ENCODE data around the gene HAVCR2.

Gene HAVCR2

GRCh38 chr5:157157293-157157891 is 48.5 kb upstream of the HAVCR2 start (continued):
- TF ChIP-seq, protein P1, sequence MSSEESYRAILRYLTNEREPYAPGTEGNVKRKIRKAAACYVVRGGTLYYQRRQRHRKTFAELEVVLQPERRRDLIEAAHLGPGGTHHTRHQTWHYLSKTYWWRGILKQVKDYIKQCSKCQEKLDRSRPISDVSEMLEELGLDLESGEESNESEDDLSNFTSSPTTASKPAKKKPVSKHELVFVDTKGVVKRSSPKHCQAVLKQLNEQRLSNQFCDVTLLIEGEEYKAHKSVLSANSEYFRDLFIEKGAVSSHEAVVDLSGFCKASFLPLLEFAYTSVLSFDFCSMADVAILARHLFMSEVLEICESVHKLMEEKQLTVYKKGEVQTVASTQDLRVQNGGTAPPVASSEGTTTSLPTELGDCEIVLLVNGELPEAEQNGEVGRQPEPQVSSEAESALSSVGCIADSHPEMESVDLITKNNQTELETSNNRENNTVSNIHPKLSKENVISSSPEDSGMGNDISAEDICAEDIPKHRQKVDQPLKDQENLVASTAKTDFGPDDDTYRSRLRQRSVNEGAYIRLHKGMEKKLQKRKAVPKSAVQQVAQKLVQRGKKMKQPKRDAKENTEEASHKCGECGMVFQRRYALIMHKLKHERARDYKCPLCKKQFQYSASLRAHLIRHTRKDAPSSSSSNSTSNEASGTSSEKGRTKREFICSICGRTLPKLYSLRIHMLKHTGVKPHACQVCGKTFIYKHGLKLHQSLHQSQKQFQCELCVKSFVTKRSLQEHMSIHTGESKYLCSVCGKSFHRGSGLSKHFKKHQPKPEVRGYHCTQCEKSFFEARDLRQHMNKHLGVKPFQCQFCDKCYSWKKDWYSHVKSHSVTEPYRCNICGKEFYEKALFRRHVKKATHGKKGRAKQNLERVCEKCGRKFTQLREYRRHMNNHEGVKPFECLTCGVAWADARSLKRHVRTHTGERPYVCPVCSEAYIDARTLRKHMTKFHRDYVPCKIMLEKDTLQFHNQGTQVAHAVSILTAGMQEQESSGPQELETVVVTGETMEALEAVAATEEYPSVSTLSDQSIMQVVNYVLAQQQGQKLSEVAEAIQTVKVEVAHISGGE (tag by site-specific recombination; conservative IDR thresholded peaks at IDR 0.05; ENCODE audit: low read depth) = peak; percentile 58
- no peak for TF ChIP-seq ZFHX2 (tag by site-specific recombination; conservative IDR thresholded peaks at IDR 0.05)
- TF ChIP-seq ZNF555 (tag by site-specific recombination; conservative IDR thresholded peaks at IDR 0.05) = peak; percentile 31
- TF ChIP-seq ZNF571 (tag by site-specific recombination; IDR thresholded peaks at IDR 0.05) = no peak
- peak; percentile 77 for TF ChIP-seq ZNF518A (tag by site-specific recombination; conservative IDR thresholded peaks at IDR 0.05; ENCODE audit: low read depth)
- TF ChIP-seq ZNF670 (tag by site-specific recombination; IDR thresholded peaks at IDR 0.05; ENCODE audit: low read depth) = no peak
- no peak for TF ChIP-seq ZBTB1 (tag by site-specific recombination; IDR thresholded peaks at IDR 0.05)
- TF ChIP-seq BCL11A (tag by site-specific recombination; IDR thresholded peaks at IDR 0.05; ENCODE audit: low read depth) = no peak
- no peak for TF ChIP-seq ZNF2 (tag by site-specific recombination; IDR thresholded peaks at IDR 0.05)
- TF ChIP-seq ZNF530 (tag by site-specific recombination; IDR thresholded peaks at IDR 0.05; ENCODE audit: low read depth) = no peak
- no peak for TF ChIP-seq ZBTB48 (tag by site-specific recombination; IDR thresholded peaks at IDR 0.05)
- TF ChIP-seq ATF2 (tag by site-specific recombination; IDR thresholded peaks at IDR 0.05; ENCODE audit: low read depth) = no peak
- TF ChIP-seq, protein P2, sequence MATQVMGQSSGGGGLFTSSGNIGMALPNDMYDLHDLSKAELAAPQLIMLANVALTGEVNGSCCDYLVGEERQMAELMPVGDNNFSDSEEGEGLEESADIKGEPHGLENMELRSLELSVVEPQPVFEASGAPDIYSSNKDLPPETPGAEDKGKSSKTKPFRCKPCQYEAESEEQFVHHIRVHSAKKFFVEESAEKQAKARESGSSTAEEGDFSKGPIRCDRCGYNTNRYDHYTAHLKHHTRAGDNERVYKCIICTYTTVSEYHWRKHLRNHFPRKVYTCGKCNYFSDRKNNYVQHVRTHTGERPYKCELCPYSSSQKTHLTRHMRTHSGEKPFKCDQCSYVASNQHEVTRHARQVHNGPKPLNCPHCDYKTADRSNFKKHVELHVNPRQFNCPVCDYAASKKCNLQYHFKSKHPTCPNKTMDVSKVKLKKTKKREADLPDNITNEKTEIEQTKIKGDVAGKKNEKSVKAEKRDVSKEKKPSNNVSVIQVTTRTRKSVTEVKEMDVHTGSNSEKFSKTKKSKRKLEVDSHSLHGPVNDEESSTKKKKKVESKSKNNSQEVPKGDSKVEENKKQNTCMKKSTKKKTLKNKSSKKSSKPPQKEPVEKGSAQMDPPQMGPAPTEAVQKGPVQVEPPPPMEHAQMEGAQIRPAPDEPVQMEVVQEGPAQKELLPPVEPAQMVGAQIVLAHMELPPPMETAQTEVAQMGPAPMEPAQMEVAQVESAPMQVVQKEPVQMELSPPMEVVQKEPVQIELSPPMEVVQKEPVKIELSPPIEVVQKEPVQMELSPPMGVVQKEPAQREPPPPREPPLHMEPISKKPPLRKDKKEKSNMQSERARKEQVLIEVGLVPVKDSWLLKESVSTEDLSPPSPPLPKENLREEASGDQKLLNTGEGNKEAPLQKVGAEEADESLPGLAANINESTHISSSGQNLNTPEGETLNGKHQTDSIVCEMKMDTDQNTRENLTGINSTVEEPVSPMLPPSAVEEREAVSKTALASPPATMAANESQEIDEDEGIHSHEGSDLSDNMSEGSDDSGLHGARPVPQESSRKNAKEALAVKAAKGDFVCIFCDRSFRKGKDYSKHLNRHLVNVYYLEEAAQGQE (tag by site-specific recombination; IDR thresholded peaks at IDR 0.05) = no peak
- TF ChIP-seq ZNF155 (tag by site-specific recombination; IDR thresholded peaks at IDR 0.05) = no peak
- TF ChIP-seq ZNF843 (tag by site-specific recombination; IDR thresholded peaks at IDR 0.05) = no peak
- TF ChIP-seq, protein P3, sequence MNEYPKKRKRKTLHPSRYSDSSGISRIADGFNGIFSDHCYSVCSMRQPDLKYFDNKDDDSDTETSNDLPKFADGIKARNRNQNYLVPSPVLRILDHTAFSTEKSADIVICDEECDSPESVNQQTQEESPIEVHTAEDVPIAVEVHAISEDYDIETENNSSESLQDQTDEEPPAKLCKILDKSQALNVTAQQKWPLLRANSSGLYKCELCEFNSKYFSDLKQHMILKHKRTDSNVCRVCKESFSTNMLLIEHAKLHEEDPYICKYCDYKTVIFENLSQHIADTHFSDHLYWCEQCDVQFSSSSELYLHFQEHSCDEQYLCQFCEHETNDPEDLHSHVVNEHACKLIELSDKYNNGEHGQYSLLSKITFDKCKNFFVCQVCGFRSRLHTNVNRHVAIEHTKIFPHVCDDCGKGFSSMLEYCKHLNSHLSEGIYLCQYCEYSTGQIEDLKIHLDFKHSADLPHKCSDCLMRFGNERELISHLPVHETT (tag by site-specific recombination; IDR thresholded peaks at IDR 0.05) = no peak
- peak; percentile 15; the same call in 1 of the 2 replicates for TF ChIP-seq ZNF664 (tag by site-specific recombination; IDR thresholded peaks at IDR 0.05)
- TF ChIP-seq ZNF10 (tag by site-specific recombination; IDR thresholded peaks at IDR 0.05) = no peak
- TF ChIP-seq ZNF660 (tag by site-specific recombination; IDR thresholded peaks at IDR 0.05) = no peak

Measured in HEK293 (cell line).